HPDE6-E6E7 (cell line): Measurements from ENCODE around the gene PPFIA1.
"Not testable (repeated sequence)": the region's sequence is repeated elsewhere in the genome, so short reads cannot be mapped to it uniquely, and the experiment has no call there.

ENCODE experiments used
- DNase-seq: peaks from one replicate; pipeline ENCODE4 v3.0.0; 2011; ENCODE audit warnings: missing footprints; ENCODE audit errors: extremely low spot score

The PPFIA1 gene

GRCh38 chr11:70358753-70359152, 88.3 kb downstream of the PPFIA1 start:
- DNase-seq, result no peak

- no peak for DNase-seq
Observed at GRCh38 chr11:70359451-70360205, 89.1 kb downstream of the PPFIA1 start.

- DNase-seq, result no peak
Observed at GRCh38 chr11:70360211-70360610, 89.7 kb downstream of the PPFIA1 start.

- no peak for DNase-seq
Observed at GRCh38 chr11:70364178-70364577, 93.7 kb downstream of the PPFIA1 start.

- DNase-seq, result no peak
Observed at GRCh38 chr11:70364745-70365543, 94.5 kb downstream of the PPFIA1 start.

- no peak for DNase-seq
Observed at GRCh38 chr11:70365544-70365927, 95.0 kb downstream of the PPFIA1 start.

GRCh38 chr11:70367071-70367470, 96.6 kb downstream of the PPFIA1 start:
- DNase-seq, result no peak

GRCh38 chr11:70368961-70369360, 98.5 kb downstream of the PPFIA1 start:
- DNase-seq, result no peak

- peak; percentile 28 for DNase-seq
Observed at GRCh38 chr11:70371241-70371640, 100.8 kb downstream of the PPFIA1 start.

- no peak for DNase-seq
Observed at GRCh38 chr11:70372076-70372475, 101.6 kb downstream of the PPFIA1 start.

GRCh38 chr11:70376621-70377020, 106.1 kb downstream of the PPFIA1 start:
- no peak for DNase-seq

- no peak for DNase-seq
Observed at GRCh38 chr11:70377645-70378044, 107.2 kb downstream of the PPFIA1 start.

GRCh38 chr11:70378506-70379134, 108.1 kb downstream of the PPFIA1 start:
- no peak for DNase-seq

- DNase-seq, result no peak
Observed at GRCh38 chr11:70381350-70381749, 110.9 kb downstream of the PPFIA1 start.

- DNase-seq, result no peak
Observed at GRCh38 chr11:70381872-70382861, 111.7 kb downstream of the PPFIA1 start.

- no peak for DNase-seq
Observed at GRCh38 chr11:70383664-70384565, 113.4 kb downstream of the PPFIA1 start.

- no peak for DNase-seq
Observed at GRCh38 chr11:70384566-70385152, 114.2 kb downstream of the PPFIA1 start.

- DNase-seq, result no peak
Observed at GRCh38 chr11:70387564-70387963, 117.1 kb downstream of the PPFIA1 start.

GRCh38 chr11:70389201-70389600, 118.7 kb downstream of the PPFIA1 start:
- DNase-seq, result no peak

GRCh38 chr11:70390882-70391281, 120.4 kb downstream of the PPFIA1 start:
- not testable (repeated sequence) for DNase-seq
